DOHH2 (cell line): ENCODE measurements around the gene PRKD2.

Experiments used
- CTCF ChIP-seq: fragments of 200-600 bp; sonication (generic); IDR thresholded peaks from one replicate; pipeline ENCODE4 v1.5.1; 2014; ENCODE audit warnings: antibody characterized with exemption, mild to moderate bottlenecking, low read depth, low read length; ENCODE audit not compliant: poor library complexity, severe bottlenecking
- EZH2phosphoT487 ChIP-seq: fragments of 200-600 bp; sonication (generic); IDR thresholded peaks from 2 replicates; pipeline ENCODE4 v1.6.1; 2017; ENCODE audit warnings: borderline replicate concordance, mild to moderate bottlenecking, antibody characterized with exemption, low read length, moderate library complexity, mixed read lengths

DNA sequence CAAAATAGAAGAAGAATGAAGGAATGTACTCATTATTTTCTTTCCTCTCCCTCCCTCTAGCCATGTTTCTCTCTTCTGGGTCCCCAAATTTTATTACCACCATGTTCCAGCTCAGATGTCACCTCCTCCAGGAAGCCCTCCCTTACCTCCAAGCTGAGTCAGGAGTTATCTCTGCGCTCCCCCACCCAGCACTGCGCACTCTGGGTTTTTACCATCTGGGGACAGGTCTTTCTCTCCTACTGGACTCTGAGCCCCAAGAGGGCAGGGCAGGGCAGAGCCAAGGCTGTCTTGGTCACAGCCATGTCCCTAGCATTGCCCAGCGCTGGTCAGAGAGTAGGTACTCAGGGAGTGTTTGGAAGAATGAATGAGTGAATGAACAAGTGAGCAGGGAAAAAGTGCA is 83.8 kb downstream of the PRKD2 start:
- TF ChIP-seq CTCF: no peak
- no peak for TF ChIP-seq EZH2phosphoT487
